ENCODE results near the gene ZNRF3.
"Not testable (repeated sequence)": the region's sequence is repeated elsewhere in the genome, so short reads cannot be mapped to it uniquely, and the experiment has no call there.

Gene ZNRF3

GRCh38 chr22:28989484-28989883 lies 106.1 kb downstream of the ZNRF3 start:
- DNase-seq, result no peak

- no peak for DNase-seq
These were observed 106.5 kb downstream of the ZNRF3 start for GRCh38 chr22:28989912-28990311.

GRCh38 chr22:28992565-28993356 lies 109.4 kb downstream of the ZNRF3 start:
- no peak for DNase-seq

- no peak for DNase-seq
These were observed 111.2 kb downstream of the ZNRF3 start for GRCh38 chr22:28994522-28994921.

GRCh38 chr22:28995551-28995950 lies 112.2 kb downstream of the ZNRF3 start:
- no peak for DNase-seq

- no peak for DNase-seq
These were observed 114.0 kb downstream of the ZNRF3 start for GRCh38 chr22:28997342-28997741.

- DNase-seq, result no peak
These were observed 115.3 kb downstream of the ZNRF3 start for GRCh38 chr22:28998681-28999080.

GRCh38 chr22:28999510-28999909 lies 116.1 kb downstream of the ZNRF3 start:
- no peak for DNase-seq

GRCh38 chr22:28999919-29000556 lies 116.7 kb downstream of the ZNRF3 start:
- DNase-seq, result no peak

- DNase-seq, result no peak
These were observed 117.3 kb downstream of the ZNRF3 start for GRCh38 chr22:29000641-29001040.

GRCh38 chr22:29002603-29003002 lies 119.2 kb downstream of the ZNRF3 start:
- DNase-seq, result no peak

GRCh38 chr22:29003552-29003951 lies 120.2 kb downstream of the ZNRF3 start:
- DNase-seq, result no peak

- DNase-seq, result no peak
These were observed 120.7 kb downstream of the ZNRF3 start for GRCh38 chr22:29003975-29004646.

GRCh38 chr22:29004647-29005371 lies 121.4 kb downstream of the ZNRF3 start:
- no peak for DNase-seq

GRCh38 chr22:29005754-29006153 lies 122.4 kb downstream of the ZNRF3 start:
- DNase-seq, result not testable (repeated sequence)

- DNase-seq, result no peak
These were observed 123.0 kb downstream of the ZNRF3 start for GRCh38 chr22:29006346-29006745.

GRCh38 chr22:29009148-29009547 lies 125.8 kb downstream of the ZNRF3 start:
- DNase-seq, result no peak

- no peak for DNase-seq
These were observed 128.1 kb downstream of the ZNRF3 start for GRCh38 chr22:29011240-29012100.

GRCh38 chr22:29012101-29012433 lies 128.7 kb downstream of the ZNRF3 start:
- no peak for DNase-seq

- DNase-seq, result no peak
These were observed 129.6 kb downstream of the ZNRF3 start for GRCh38 chr22:29012952-29013351.

- DNase-seq, result no peak
These were observed 130.9 kb downstream of the ZNRF3 start for GRCh38 chr22:29014293-29014692.

- DNase-seq, result no peak
These were observed 131.4 kb downstream of the ZNRF3 start for GRCh38 chr22:29014773-29015172.

Measured in CD4-positive, alpha-beta T cell treated with Interferon alpha-2 for 1 hour (primary cell).